ENCODE measurements around the gene TBC1D8. TPM values are rescaled to one million over a fixed set of nuclear protein-coding genes. Genes with fewer than 3 reads are reported as not detected.
A peak's percentile ranks its signal among the peaks of the same experiment; 100 is the strongest.

The TBC1D8 gene
- total RNA-seq, 4 donors from 2014 or later, result 16.7 to 44.0 (median 19.7) TPM

GRCh38 chr2:101014264-101014857 lies 136.8 kb downstream of the TBC1D8 start:
- intact Hi-C loops (cut with DNase I; ENCODE audit: low total_unique reads), result no loop called here
- no peaks in the 10 kb centered on the region for H3K36me3 ChIP-seq

GRCh38 chr2:101012706-101013181 lies 138.4 kb downstream of the TBC1D8 start:
- intact Hi-C loops (cut with DNase I; ENCODE audit: low total_unique reads), result no loop called here
- TF ChIP-seq POLR2A (IDR thresholded peaks at IDR 0.05), result no peak
- TF ChIP-seq CTCF (IDR thresholded peaks at IDR 0.05), result peak; percentile 80 to 90 (median 83)
- no peaks in the 10 kb centered on the region for H3K9me3 ChIP-seq
- no peaks in the 10 kb centered on the region for H3K4me1 ChIP-seq
- H3K27ac ChIP-seq, result peak overlapping the region in 1 of 2 donors; percentile 21
- H3K36me3 ChIP-seq, result no peaks in the 10 kb centered on the region
- H3K27me3 ChIP-seq, result no peaks in the 10 kb centered on the region
- H3K4me3 ChIP-seq, result no peak overlapping the region
- DNase-seq, result peak in 1 of 2 donors; percentile 46

More at GRCh38 chr2:101014264-101014857, 136.8 kb downstream of the TBC1D8 start:
- H3K27ac ChIP-seq, result no peak overlapping the region
- H3K4me1 ChIP-seq, result no peaks in the 10 kb centered on the region
- H3K27me3 ChIP-seq, result no peaks in the 10 kb centered on the region
- DNase-seq, result no peak
- TF ChIP-seq CTCF (IDR thresholded peaks at IDR 0.05) (no peak), POLR2A (IDR thresholded peaks at IDR 0.05) (no peak)
- no peak overlapping the region for H3K4me3 ChIP-seq
- no peaks in the 10 kb centered on the region for H3K9me3 ChIP-seq

- H3K4me3 ChIP-seq, result no peak overlapping the region
- H3K4me1 ChIP-seq, result no peaks in the 10 kb centered on the region
- TF ChIP-seq POLR2A (IDR thresholded peaks at IDR 0.05) (no peak), CTCF (IDR thresholded peaks at IDR 0.05) (no peak)
- no peak for DNase-seq
- no peaks in the 10 kb centered on the region for H3K9me3 ChIP-seq
- H3K27ac ChIP-seq, result peak overlapping the region in 1 of 2 donors; percentile 21
- H3K36me3 ChIP-seq, result no peaks in the 10 kb centered on the region
- no peaks in the 10 kb centered on the region for H3K27me3 ChIP-seq
- intact Hi-C loops (cut with DNase I; ENCODE audit: low total_unique reads), result no loop called here
Measured at GRCh38 chr2:101012054-101012705, 139.0 kb downstream of the TBC1D8 start.

GRCh38 chr2:101011152-101011551 lies 140.0 kb downstream of the TBC1D8 start:
- H3K4me3 ChIP-seq, result no peak overlapping the region
- H3K9me3 ChIP-seq, result no peaks in the 10 kb centered on the region
- no peak for TF ChIP-seq CTCF (IDR thresholded peaks at IDR 0.05)
- no peak for TF ChIP-seq POLR2A (IDR thresholded peaks at IDR 0.05)
- H3K36me3 ChIP-seq, result no peaks in the 10 kb centered on the region
- H3K4me1 ChIP-seq, result no peaks in the 10 kb centered on the region
- no peaks in the 10 kb centered on the region for H3K27me3 ChIP-seq
- intact Hi-C loops (cut with DNase I; ENCODE audit: low total_unique reads), result no loop called here
- H3K27ac ChIP-seq, result no peak overlapping the region
- DNase-seq, result no peak
